Lung microvascular endothelial cell (primary cell): Measurements from ENCODE around the gene RNU1-1. TPM values are rescaled to one million over a fixed set of nuclear protein-coding genes. Genes with fewer than 3 reads are reported as not detected.
"Not testable (repeated sequence)": the region's sequence is repeated elsewhere in the genome, so short reads cannot be mapped to it uniquely, and the experiment has no call there.

Experiments
- DNase-seq, 2 donors: peaks; one replicate each; pipeline versions ENCODE4 v3.0.0 to v3.0.0-alpha.2; 2010; ENCODE audit warnings: low read depth in 2 of 2
- total RNA-seq: library from RNA; depleted of rRNA; stranded (reverse); fragments of >200 nt; gene quantifications from 2 replicates; pipeline ENCODE4 v1.2.1, GENCODE V29; 2014

The RNU1-1 gene
- under 0.01 and 5,258 TPM in 2 replicates for total RNA-seq

DNA sequence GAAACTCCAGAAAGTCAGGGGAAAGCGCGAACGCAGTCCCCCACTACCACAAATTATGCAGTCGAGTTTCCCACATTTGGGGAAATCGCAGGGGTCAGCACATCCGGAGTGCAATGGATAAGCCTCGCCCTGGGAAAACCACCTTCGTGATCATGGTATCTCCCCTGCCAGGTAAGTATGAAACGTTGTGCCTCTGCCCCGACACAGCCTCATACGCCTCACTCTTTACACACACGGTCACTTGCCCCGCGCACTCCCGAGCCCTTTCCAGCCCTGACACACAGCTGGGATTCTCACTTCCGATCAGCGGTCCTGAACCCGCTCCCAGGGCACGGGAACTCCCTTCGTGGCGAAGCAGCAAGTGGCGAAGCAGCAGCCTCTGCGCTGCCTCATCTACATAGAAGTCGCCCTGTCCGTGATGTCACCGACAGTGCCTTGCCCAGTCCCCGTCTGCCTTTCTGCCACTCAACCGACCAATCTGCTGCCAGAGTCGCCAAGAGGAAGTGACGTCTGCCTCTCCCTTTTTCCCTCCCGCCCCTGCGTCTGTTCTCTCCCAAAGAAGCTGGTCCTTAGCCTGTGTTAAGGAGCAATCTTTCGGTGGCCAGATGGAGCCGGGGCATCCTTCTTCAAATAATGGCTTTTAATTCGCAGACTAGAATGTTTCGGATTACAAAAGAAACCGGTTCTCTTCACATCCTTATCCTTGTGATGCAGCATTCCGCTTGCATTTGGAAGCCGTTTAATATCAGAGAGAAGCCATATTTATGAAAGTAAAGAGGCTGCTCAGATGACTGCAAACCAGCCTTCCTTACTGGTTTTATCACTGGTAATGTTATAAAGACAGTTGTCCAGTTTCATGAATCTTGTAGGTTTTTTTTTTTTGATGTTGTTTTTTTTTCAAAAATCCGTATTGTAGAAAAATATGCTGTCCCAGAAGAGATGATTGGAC, at the start of gene RNU1-1:
Gene RNU1-1 (minus strand): TSS at position 179 of the 949 bp plus-strand sequence.
- DNase-seq: peak; percentile 84 to 90

DNA sequence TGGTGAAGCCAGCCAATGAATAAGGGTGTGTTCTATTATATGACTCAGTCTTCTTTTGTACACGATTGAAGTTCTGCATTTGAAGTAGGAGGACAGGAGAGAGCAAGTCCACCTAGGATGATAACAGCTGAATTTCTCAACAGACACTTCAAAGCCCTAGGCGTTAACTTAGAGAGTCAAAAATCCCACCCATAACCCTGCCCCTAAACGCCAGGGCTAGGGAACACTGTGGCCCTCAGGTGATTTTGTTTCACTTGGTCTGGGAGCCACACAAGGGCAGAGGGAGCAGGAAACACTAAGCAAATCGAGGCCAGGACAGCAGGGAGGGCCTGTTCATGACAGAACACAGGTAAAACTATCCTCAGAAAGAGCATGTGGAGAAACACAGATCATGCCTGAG, 47.0 kb upstream of the RNU1-1 start:
- not testable (repeated sequence) for DNase-seq

DNA sequence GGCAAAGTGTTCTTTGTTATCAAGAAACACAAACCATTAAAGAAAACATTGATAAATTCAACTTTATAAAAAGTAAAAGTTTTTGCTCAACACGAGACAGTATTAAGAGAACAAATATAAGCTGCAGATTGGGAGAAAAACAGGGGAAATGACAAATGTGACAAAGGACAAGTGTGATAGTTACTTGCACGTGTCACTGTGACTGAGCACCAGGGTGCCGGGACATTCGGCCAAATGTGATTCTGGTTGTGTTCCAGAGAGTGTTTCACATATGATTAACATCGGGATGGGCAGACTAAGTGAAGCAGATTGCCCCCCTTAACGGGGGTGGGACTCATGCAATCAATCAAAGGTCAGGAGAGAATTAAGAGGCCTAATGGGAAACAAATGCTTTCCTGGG, 46.4 kb upstream of the RNU1-1 start:
- DNase-seq: not testable (repeated sequence)

DNA sequence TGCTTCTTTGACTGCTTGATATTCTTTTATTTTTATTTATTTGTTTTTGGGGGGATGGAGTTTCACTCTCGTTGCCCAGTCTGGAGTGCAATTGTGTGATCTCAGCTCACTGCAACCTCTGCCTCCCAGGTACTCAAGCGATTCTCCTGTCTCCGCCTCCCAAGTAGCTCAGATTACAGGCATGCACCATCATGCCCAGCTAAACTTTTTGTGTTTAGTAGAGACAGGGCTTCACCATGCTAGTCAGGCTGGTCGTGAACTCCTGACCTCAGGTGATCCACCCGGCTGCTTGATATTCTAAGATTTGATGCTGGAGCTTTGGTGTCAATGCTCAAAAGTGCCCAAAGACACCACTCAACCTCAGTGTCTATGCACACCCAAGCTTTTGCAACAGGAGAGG, 45.6 kb upstream of the RNU1-1 start:
- not testable (repeated sequence) for DNase-seq

DNA sequence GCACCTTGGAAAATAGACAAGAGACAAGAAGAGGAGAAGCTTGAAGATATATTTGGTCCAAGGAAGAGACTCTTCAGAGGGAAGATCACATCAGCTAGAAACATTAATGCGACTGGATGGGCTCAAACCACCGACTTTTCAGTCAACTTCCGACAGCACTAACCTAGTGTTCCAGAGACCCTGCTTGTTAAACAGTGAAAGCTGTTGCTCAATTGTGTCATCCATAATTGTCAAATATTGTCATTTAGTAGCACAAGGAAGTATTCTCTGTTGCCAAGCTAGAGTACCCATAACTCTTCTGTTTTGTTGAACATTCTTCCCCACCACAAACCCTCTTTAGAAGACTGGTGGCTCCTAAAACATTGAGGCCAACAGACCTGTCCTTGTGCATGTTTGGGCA, 42.9 kb upstream of the RNU1-1 start:
- DNase-seq: not testable (repeated sequence)

DNA sequence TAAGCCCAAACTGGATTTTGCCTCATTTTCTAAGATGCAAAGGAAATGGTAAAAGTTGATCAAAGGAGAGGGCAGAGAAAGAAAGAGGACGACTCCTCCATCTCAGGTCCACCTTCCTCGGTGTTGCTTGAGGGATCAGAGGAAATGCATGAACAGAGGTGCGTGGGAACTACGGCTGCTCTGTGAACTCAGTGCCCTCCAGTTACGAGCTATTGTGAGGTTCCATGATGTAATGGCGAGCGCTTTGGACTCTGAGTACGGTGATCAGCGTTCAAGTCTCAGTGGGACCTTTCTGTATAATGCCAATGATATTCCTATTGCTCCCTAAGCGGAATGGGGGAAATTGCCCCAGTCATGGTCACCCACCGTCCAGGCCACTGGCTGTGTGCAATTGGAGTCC, 39.2 kb upstream of the RNU1-1 start:
- DNase-seq: not testable (repeated sequence)

DNA sequence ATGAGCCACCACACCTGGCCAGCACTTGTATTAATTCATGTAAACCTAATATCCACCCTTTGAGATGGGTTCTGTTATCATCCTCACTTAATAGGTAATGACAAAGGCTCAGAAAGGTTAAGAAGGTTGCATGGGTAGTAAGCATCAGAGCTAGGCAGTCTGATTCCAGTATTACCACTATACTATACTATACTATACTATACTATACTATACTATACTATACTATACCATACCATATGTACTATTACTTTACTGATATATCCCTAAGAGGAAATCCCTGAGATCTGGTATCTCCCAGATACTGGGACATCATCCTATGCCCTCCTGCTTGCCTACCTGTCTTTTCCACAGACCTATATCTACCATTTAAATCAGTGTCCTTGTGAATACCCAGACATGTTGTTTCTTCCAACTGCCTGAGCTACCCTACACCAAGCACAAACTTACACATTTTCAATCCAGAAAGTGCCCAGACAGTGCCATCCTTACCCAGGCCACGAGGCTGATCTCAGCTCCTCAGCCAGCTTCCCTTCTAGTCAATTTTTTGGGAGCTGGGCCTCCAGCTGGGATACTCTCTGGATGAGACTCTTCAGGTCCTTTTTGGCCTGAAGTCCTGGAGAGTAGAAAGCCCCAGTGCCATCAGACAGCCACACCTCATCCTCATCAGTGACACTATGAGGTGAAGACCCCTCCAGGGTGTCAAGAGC, 36.3 kb upstream of the RNU1-1 start:
- not testable (repeated sequence) for DNase-seq

DNA sequence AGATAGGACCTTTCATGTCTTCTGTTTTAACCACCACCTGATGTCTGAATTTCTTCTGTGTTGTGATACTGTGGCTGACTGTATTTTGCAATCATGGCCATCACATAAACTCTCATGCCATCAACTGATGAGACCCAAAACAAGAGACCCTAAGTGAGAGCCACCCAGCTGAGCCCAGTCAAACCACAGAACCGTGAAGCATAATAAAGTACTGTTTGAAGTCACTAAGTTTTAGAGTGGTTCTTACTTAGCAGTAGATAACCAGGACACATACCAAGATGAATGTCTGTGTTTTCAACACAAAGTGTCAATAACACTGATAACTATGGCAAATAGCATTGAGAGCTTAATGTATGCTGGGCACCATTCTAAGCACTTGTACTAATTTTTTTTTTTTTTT, 35.5 kb upstream of the RNU1-1 start:
- DNase-seq: not testable (repeated sequence)

DNA sequence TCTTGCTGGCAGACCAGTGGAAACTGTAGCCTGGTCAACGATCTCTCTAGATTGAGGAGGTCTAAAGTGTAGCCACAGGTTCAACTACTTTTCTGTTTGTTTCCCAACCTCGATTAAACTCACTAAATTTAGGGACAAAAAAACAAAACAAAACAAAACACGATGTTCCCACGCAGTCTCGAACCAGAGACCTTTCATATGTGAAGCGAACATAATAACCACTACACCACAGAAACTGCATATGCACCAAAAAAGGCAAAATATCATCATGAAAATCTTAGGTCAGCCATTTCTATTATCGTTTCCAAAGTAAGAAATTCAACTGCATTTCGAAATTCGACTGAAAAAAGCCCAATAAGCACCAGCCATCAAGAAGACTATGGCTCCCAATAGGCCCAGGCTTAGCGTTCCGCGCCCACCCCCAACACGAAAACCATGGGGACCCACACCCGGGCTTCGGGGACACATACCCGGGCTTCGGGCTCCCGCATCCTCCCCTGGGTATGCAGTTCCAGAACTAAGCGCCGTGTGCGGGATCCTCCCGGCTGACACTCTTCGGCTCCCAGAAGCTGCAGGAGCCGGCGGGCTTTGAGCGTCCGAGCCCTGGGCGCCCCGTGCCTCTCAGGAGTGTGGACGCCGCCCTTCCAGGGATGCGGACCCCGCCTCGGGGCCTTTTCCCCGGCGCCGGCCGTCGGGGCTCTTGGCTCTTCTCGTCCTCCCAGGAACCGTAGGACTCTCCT, 33.6 kb upstream of the RNU1-1 start:
- DNase-seq: not testable (repeated sequence)

DNA sequence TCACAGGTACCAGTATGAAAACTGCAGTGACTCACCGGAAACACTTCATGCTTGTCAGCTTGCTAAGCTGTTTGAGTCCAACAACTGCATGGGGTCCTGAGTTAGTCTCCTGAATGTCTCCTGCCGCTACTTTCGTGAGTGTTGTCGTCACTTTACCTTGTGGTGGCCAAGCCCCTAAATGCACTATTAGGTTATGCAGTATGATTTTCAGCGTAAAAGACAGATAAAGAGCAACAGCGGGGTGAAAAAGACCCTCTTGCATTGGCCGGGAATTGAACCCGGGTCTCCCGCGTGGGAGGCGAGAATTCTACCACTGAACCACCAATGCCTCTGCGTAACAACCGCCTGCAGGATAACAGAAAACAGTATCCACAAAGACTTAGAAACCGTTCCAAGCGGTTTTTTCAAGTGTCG, 31.6 kb upstream of the RNU1-1 start:
- peak; percentile 25 to 68 for DNase-seq

DNA sequence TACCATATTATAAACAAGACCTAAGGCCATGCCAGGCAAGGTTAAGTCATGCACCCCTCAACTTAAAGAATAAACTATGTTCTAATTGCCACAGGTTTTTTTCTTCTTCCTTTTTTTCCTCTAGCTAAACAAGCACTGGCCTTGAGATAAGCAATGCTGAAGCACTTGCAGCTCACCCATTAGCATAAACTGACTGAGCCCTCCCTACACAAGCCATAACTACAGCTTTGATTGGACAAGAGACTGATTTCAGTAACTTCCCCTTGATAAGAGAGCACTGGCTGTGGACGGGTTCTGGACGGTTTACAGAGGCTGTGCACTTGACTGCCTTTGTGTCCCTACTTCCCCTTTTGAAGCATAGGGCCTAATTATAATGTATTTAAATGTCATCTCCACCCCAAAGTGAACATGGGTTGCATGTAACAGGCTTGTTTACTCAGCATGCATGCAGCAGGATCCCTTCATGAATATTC, 26.4 kb upstream of the RNU1-1 start:
- DNase-seq: not testable (repeated sequence)

DNA sequence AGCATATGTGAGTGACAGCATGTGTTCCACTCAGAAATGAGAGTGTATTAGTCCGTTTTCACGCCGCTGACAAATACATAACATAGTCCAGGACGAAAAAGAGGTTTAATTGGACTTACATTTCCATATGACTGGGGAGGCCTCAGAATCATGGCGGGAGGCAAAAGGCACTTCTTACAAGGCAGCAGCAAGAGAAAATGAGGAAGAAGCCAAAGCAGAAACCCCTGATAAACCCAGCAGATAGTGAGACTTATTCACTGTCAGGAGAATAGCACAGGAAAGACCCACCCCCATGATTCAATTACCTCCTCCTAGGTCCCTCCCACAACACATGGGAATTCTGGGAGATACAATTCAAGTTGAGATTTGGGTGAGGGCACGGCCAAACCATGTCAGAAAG, 23.4 kb upstream of the RNU1-1 start:
- not testable (repeated sequence) for DNase-seq

DNA sequence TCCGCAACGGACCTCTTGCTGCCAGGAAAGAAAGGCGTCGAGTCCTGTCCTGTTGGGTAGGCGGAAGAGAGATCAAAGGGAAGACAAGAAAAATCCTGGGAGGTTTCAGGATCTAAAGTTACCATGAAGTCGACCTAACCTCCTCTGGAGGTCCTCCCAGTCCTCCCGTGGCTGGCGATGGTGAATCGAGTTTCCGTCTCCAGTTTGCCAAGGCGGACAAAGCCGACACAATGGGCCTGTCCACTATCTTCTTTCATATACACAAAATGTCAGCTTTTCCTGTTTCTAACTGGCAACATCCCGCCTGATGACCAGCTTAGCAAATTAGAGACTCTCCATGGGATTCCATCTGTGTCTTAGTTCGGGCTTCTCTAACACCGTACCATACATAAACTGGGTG, 22.7 kb upstream of the RNU1-1 start:
- DNase-seq: not testable (repeated sequence)

DNA sequence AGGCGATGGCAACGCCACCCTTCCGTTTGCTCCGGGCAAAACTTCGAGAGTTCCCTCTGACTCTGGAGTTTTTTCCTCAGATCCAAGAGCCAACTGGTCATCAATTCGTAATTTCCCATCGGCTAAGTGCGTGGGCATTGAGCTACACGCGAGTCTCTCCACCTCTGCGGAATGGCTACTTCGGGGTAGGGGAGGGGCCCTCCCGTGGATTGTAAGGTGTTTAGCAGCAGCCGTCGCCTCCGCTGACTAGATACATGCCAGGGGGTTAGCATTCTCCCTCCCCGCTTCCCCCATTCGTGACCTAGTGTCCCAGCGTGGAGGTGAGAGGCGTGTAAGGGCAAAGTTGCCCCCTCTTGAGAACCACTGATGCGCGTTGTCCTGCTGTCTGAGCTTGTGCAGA, 21.8 kb upstream of the RNU1-1 start:
- not testable (repeated sequence) for DNase-seq

DNA sequence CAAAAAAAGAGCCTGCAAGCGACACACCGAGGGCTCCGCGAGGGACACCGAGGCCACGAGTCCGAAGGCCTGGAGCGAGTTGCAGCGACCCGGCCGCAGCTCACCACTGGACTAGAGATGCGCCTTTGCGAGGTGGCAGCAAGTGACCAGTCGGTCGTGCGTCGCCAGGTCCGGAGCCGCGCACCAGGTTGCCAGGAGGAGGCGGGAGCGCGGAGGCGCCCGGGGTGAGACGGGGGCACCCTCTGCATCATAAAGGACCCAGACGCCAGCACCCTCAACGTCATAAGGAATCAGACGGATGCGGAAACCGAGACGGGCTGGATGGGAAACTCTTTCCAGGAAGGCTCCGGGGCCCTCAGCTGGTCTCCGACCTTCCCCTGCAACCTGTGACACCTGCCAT, 21.4 kb upstream of the RNU1-1 start:
- peak in 1 of 2 donors; percentile 7 for DNase-seq

DNA sequence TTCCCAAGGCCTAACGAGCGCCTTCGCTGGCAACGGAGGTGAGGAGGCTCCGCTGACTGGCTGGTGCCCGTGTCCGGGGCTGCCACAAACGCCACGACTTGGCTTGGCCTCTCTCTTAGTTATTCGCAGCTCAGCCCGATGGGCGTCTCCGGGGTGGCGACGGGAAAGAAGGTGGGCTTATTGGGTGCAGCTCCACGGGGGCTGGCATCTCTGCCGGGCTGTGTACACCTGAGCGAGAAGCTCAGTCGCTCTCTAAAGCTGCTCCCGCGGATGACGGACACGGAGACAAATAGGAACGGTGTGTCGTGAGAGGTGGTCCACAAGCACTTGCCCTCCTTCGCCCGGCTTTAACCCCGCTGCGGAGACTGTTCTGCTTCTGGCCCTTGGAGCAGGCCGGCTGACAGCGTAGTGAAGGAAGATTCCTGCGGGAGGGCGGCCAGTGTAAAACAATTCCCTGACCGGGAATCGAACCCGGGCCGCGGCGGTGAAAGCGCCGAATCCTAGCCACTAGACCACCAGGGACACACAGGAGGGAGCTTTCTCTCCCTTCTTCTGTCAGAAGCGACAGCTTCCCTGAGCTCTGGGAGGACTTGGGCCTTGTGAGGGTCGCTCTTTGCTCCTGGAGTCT, 20.9 kb upstream of the RNU1-1 start:
- peak; percentile 10 to 30 for DNase-seq

DNA sequence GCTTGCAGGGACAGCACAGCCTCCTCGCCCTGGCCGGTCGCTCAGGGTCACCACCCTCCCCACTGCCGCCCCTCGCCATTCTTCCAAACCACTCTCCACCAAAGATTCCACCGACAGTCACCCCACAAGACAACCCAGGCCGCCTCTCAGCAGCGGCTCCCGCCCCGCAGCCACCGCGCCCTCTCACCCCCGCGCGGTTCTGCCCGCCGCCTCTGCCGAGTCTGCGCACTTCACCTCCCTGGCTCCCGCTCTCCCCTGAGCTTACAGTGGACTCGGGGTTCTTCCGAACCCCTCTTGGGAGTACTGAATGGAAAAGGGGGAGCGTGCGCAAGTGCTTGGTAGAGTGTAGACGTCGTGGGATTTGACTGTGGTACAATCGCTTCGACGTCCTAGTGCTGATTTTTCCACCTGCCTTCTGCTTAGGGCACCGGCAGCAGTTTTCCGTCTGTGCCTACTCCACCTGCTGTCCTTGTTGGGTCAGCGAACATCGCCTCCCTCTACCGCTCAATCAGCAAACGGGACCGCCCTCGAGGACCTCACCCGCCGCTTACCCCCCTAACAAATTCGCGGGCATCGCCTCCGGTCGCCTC, 20.2 kb upstream of the RNU1-1 start:
- DNase-seq: not testable (repeated sequence)

DNA sequence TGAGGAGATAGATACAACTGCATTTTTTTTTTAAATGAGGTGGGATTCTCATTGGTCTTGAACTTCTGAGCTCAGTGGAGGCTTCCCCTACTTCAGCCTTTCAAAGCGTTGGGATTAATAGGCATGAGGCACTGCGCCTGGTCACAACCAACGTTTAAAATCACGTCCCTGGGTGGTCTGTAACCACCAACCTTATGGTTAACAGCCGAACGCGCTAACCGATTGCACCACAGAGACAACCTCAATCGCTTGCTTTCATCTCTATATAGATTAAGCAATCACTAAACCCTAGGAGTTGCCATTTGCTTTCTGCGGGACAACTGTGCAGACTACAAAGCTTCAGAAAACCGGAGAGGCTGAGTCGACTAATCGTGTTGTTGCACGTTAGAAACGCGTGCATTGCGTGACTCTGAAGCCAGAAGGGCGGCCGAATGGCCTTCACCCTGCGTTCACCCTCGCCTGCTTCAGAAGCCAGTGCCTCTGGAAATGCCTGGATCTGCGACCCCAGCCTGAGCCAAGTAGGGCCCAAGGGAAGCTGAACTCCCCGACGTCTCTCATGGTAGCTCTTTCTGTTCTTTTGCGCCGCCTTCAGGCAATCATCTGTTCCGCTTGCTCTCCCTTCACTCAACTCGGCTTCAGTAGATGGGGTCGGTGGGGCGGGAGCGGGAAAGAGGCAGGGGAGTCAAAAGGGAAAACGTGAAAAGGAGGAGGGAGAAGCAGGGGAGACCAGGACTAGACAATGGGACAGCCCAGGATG, 18.3 kb upstream of the RNU1-1 start:
- not testable (repeated sequence) for DNase-seq

DNA sequence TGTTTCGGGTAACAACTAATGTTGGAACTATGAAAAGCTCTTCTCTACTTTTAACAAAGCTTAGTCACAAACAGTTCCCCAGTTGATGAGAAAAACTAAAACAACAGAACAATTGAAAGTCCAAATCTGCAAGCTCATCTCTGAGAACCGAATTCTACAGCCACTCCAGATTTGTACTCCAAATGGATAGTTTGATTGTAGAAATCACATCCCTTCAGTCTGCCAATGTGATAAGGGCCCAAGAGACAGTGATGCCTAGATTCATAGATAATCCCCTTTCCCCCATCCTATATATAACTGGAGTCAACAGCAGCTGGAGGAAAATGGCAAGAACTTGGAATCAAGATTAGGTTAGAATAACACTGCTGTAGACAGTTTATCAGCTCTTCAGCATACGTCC, 14.3 kb upstream of the RNU1-1 start:
- not testable (repeated sequence) for DNase-seq

DNA sequence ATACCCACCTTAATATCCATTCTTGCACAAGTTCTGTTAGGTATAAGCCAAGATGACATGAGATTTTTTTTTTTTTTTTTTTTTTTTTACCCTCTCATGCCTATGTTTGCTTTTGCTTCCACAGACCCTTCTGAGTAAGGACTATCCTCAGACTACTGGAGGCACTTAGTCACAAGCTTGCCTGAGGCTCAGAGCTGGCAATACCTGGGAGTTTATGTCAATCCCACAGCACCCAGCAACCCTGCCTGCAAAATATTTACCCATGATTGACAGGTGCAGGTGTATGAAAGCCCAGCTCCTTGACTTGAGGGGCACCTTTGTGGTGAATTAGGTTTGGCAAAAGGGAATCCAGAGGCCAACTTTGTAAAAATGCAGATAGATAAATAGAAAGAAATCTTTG, 11.7 kb upstream of the RNU1-1 start:
- DNase-seq: not testable (repeated sequence)
